Naive B cell (primary cell): ENCODE data around the gene SLIT1. TPM values are rescaled to one million over a fixed set of nuclear protein-coding genes. Genes with fewer than 3 reads are reported as not detected.

ENCODE experiments used
- ATAC-seq, 2 donors: fragments of 150-1000 bp; cut with Tn5 transposase; 2 replicates each; pipeline ENCODE4 v1.10.0; 2021; ENCODE audit warnings: low read depth in 2 of 2, mild to moderate bottlenecking in 2 of 2, moderate library complexity in 2 of 2
- DNase-seq: peaks from one replicate; pipeline ENCODE4 v3.0.0; 2022
- H3K27ac Mint-ChIP-seq, 6 donors: one replicate each; pipeline ENCODE4 v1.8.0; 2020 to 2022; ENCODE audit warnings: mild to moderate bottlenecking in 6 of 6, mixed read lengths in 6 of 6, moderate library complexity in 5 of 6, inconsistent platforms in 2 of 6
- H3K27me3 Mint-ChIP-seq, 3 donors: one replicate each; pipeline ENCODE4 v1.8.0; 2021 to 2022; ENCODE audit warnings: mixed read lengths in 3 of 3, mild to moderate bottlenecking in 1 of 3
- H3K36me3 Mint-ChIP-seq, 2 donors: one replicate each; pipeline ENCODE4 v1.8.0; 2020 to 2022; ENCODE audit warnings: mixed read lengths in 2 of 2, inconsistent platforms in 1 of 2, mild to moderate bottlenecking in 1 of 2
- H3K4me1 Mint-ChIP-seq, 3 donors: one replicate each; pipeline ENCODE4 v1.8.0; 2020 to 2022; ENCODE audit warnings: mixed read lengths in 3 of 3, inconsistent platforms in 1 of 3, mild to moderate bottlenecking in 1 of 3, moderate library complexity in 1 of 3
- H3K4me3 Mint-ChIP-seq, 8 donors: one replicate each; pipeline ENCODE4 v1.8.0; 2020 to 2022; ENCODE audit warnings: mild to moderate bottlenecking in 8 of 8, mixed read lengths in 8 of 8, moderate library complexity in 8 of 8, inconsistent platforms in 2 of 8
- H3K9me3 Mint-ChIP-seq, 7 donors: one replicate each; pipeline ENCODE4 v1.8.0; 2020 to 2022; ENCODE audit warnings: mixed read lengths in 7 of 7, mild to moderate bottlenecking in 5 of 7, inconsistent platforms in 2 of 7, moderate library complexity in 1 of 7
- polyA plus RNA-seq, 6 donors: library from polyadenylated mRNA; unstranded; fragments of 300-500 nt; fragmentation: Illumina TruSeq; gene quantifications; one replicate each; pipeline ENCODE4 v1.2.3, GENCODE V29; 2021; ENCODE audit warnings: low read depth in 6 of 6

SLIT1 gene
- polyA plus RNA-seq, 6 donors from 2014 or later = 0.07 to 0.08 TPM; not detected in 4

- no peak overlapping the region for H3K27ac Mint-ChIP-seq
- ATAC-seq (no peak), DNase-seq (no peak)
- H3K4me3 Mint-ChIP-seq = no peak overlapping the region
- no peaks in the 10 kb centered on the region for H3K36me3 Mint-ChIP-seq
- peaks cover 3 to 6% (median 5%) of the 10 kb centered on the region in 3 donors for H3K27me3 Mint-ChIP-seq
- peaks cover 0 to 5% (median 3%) of the 10 kb centered on the region in 3 donors for H3K4me1 Mint-ChIP-seq
- H3K9me3 Mint-ChIP-seq = no peaks in the 10 kb centered on the region
Measured at GRCh38 chr10:97023401-97024167, 162.2 kb downstream of the SLIT1 start.

DNA sequence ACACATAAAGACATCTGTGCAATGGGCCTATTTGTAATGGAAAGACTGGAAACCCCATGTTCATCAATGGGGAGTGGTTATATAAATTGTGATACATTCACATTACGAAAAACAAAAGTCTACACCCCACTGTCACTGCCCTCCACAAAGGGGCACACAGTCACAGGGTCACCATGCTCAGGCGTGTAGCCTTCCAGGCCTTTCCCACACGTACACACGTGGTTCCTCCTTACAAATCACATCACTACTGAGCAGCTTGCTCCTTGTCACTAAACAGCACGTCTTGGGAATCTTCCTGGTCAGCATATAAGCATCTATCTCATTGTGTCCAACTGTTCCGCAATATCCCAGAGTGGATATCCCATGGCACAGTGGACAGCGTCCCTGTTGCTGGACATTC is 163.1 kb downstream of the SLIT1 start:
- ATAC-seq (no peak), DNase-seq (no peak)
- Mint-ChIP-seq H3K9me3 (no peaks in the 10 kb centered on the region), H3K36me3 (no peaks in the 10 kb centered on the region), H3K4me3 (no peak overlapping the region), H3K27me3 (no peaks in the 10 kb centered on the region), H3K27ac (no peak overlapping the region), H3K4me1 (peaks cover 0 to 5% (median 3%) of the 10 kb centered on the region in 3 donors)

- Mint-ChIP-seq H3K27me3 (no peaks in the 10 kb centered on the region), H3K36me3 (no peaks in the 10 kb centered on the region), H3K9me3 (no peaks in the 10 kb centered on the region), H3K4me1 (peaks cover 7 to 12% (median 11%) of the 10 kb centered on the region in 3 donors), H3K27ac (peak overlapping the region in 1 of 6 donors; percentile 42), H3K4me3 (no peak overlapping the region)
- DNase-seq = no peak
- ATAC-seq = no peak
Measured at GRCh38 chr10:97020452-97021400, 165.0 kb downstream of the SLIT1 start.

GRCh38 chr10:97019213-97019844 is 166.4 kb downstream of the SLIT1 start:
- Mint-ChIP-seq H3K27me3 (no peaks in the 10 kb centered on the region), H3K4me3 (no peak overlapping the region), H3K4me1 (peaks cover 7 to 12% (median 11%) of the 10 kb centered on the region in 3 donors), H3K27ac (no peak overlapping the region), H3K36me3 (no peaks in the 10 kb centered on the region), H3K9me3 (no peaks in the 10 kb centered on the region)
- ATAC-seq (no peak), DNase-seq (no peak)

DNA sequence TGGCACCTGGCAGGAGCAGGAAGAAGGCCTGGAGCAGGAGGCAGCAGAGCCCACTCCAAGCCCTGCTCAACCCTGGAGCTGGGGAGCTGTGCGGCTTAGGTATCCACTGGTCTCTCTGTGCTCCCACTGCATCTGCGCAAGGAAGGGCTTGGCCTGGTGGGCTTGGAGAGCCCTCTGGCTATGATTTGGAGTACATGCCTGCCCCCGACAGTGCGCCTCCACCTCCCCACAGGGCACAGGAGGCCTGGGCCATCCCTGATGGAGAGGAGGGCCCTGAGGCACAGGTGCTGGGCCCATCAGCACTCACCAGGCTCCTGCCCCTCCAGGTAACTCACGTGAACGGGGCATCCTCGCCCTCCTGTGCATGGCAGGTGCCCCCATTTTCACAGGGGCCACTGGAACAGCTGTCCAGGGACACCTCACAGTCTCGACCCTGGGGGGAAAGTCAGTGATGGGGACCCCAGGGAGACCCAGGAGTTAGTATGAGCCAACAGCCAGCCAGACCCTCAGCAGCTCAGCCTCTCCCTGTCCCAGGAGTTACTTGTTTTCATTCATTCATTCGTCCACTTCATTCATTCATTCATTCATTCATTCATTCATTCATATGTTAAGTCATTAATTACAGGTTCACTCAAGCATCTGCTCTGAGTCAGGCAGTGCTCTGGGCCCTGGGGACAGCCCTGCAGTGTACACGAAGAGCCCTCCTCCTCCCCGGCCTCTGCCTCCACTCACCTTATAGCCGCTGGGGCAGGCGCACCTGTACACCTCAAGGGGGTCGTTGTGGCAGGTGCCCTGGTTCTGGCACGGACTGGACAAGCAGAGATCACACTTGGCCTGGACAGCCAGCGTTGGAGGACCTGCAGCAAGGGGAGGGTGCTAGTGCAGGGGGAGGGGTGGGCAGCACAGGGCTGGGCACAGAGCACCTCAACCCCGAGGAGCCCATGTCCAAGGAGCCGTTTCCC is 167.2 kb downstream of the SLIT1 start:
- no peak overlapping the region for H3K4me3 Mint-ChIP-seq

GRCh38 chr10:97017474-97017903 is 168.3 kb downstream of the SLIT1 start:
- peak overlapping the region in 2 of 6 donors; percentile 14 to 90 for H3K27ac Mint-ChIP-seq
- H3K4me3 Mint-ChIP-seq = no peak overlapping the region
- no peak for ATAC-seq

More for the DNA sequence above, 167.2 kb downstream of the SLIT1 start:
- no peaks in the 10 kb centered on the region for H3K36me3 Mint-ChIP-seq
- peak overlapping the region in 2 of 6 donors; percentile 43 to 53 for H3K27ac Mint-ChIP-seq
- no peaks in the 10 kb centered on the region for H3K9me3 Mint-ChIP-seq
- DNase-seq = no peak
- no peaks in the 10 kb centered on the region for H3K27me3 Mint-ChIP-seq
- no peak for ATAC-seq
- peaks cover 7 to 12% (median 8%) of the 10 kb centered on the region in 3 donors for H3K4me1 Mint-ChIP-seq

GRCh38 chr10:97016728-97017473 is 168.9 kb downstream of the SLIT1 start:
- Mint-ChIP-seq H3K36me3 (no peaks in the 10 kb centered on the region), H3K4me1 (peaks cover 7 to 10% (median 8%) of the 10 kb centered on the region in 3 donors), H3K27me3 (no peaks in the 10 kb centered on the region), H3K27ac (peak overlapping the region in 4 of 6 donors; percentile 4 to 90 (median 66)), H3K9me3 (no peaks in the 10 kb centered on the region), H3K4me3 (peak overlapping the region in 3 of 8 donors; percentile 27 to 58 (median 36))
- ATAC-seq (no peak), DNase-seq (no peak)

More at GRCh38 chr10:97017474-97017903, 168.3 kb downstream of the SLIT1 start:
- no peaks in the 10 kb centered on the region for H3K27me3 Mint-ChIP-seq
- DNase-seq = no peak
- peaks cover 7 to 12% (median 8%) of the 10 kb centered on the region in 3 donors for H3K4me1 Mint-ChIP-seq
- H3K36me3 Mint-ChIP-seq = no peaks in the 10 kb centered on the region
- H3K9me3 Mint-ChIP-seq = no peaks in the 10 kb centered on the region

- Mint-ChIP-seq H3K4me3 (no peak overlapping the region), H3K36me3 (no peaks in the 10 kb centered on the region), H3K4me1 (peaks cover 7 to 8% (median 8%) of the 10 kb centered on the region in 3 donors), H3K9me3 (peaks cover 0 to 3% (median 0%) of the 10 kb centered on the region in 7 donors), H3K27me3 (no peaks in the 10 kb centered on the region), H3K27ac (no peak overlapping the region)
- DNase-seq (no peak), ATAC-seq (no peak)
Measured at GRCh38 chr10:97015240-97015639, 170.5 kb downstream of the SLIT1 start.

- no peak for ATAC-seq
- Mint-ChIP-seq H3K4me1 (peaks cover 7 to 8% (median 8%) of the 10 kb centered on the region in 3 donors), H3K27ac (no peak overlapping the region), H3K9me3 (peaks cover 0 to 6% (median 4%) of the 10 kb centered on the region in 7 donors), H3K4me3 (no peak overlapping the region), H3K27me3 (no peaks in the 10 kb centered on the region), H3K36me3 (no peaks in the 10 kb centered on the region)
- no peak for DNase-seq
Measured at GRCh38 chr10:97013983-97014382, 171.8 kb downstream of the SLIT1 start.

DNA sequence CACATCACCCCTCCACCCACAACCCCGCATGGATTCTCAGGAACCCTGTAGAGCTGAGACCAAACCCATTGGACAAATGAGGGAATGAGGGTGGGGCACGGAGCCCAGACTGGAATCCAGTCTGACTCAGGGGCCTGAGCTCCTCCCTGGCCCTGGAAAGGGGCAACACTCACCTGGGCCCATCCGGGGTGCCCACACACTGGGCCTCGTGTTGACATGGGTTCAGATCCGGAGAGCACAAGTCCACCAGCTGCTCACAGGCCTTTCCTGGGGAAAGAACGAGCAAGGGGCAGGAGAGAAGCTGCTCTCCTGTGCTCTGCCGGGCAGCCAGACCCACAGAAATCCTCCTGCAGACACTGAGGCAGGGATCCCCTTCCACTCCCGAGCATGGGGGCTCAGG is 172.2 kb downstream of the SLIT1 start:
- H3K4me3 Mint-ChIP-seq = no peak overlapping the region
- peaks cover 0 to 6% (median 4%) of the 10 kb centered on the region in 7 donors for H3K9me3 Mint-ChIP-seq
- H3K27me3 Mint-ChIP-seq = no peaks in the 10 kb centered on the region
- no peak overlapping the region for H3K27ac Mint-ChIP-seq
- DNase-seq (no peak), ATAC-seq (no peak)
- peaks cover 7 to 8% (median 8%) of the 10 kb centered on the region in 3 donors for H3K4me1 Mint-ChIP-seq
- no peaks in the 10 kb centered on the region for H3K36me3 Mint-ChIP-seq

GRCh38 chr10:97012470-97012869 is 173.3 kb downstream of the SLIT1 start:
- DNase-seq (no peak), ATAC-seq (no peak)
- peaks cover 0 to 12% (median 8%) of the 10 kb centered on the region in 7 donors for H3K9me3 Mint-ChIP-seq
- no peaks in the 10 kb centered on the region for H3K27me3 Mint-ChIP-seq
- no peak overlapping the region for H3K27ac Mint-ChIP-seq
- H3K4me1 Mint-ChIP-seq = peaks cover 7 to 8% (median 8%) of the 10 kb centered on the region in 3 donors
- H3K36me3 Mint-ChIP-seq = peaks cover 0 to 6% of the 10 kb centered on the region in 2 donors
- H3K4me3 Mint-ChIP-seq = no peak overlapping the region

DNA sequence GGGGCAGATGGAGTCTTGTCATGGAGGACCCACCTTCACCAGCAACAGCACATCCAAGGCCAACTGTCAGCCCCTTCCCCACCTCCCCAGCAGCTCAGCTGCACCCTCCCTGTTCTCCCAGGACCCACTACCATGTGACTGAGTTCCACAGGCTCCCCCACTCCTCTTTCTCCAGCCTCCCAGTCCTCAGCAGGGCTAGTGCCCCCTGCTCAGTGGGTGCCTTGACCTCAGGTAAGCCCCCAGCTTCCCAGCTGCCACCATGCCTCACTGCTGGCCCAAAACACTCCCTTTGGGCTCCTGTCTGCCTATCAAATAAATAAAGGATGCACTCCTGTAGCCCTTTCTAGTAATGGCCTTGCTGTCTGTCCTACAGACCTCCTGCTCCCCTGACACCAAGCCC is 174.4 kb downstream of the SLIT1 start:
- no peak overlapping the region for H3K27ac Mint-ChIP-seq
- peaks cover 6 to 23% (median 17%) of the 10 kb centered on the region in 7 donors for H3K9me3 Mint-ChIP-seq
- no peaks in the 10 kb centered on the region for H3K4me1 Mint-ChIP-seq
- H3K27me3 Mint-ChIP-seq = peaks cover 0 to 5% (median 0%) of the 10 kb centered on the region in 3 donors
- H3K4me3 Mint-ChIP-seq = no peak overlapping the region
- peaks cover 0 to 17% of the 10 kb centered on the region in 2 donors for H3K36me3 Mint-ChIP-seq
- ATAC-seq = no peak
- no peak for DNase-seq
